B cell (primary cell): Measurements from ENCODE around the gene FBXL14. TPM values are rescaled to one million over a fixed set of nuclear protein-coding genes. Genes with fewer than 3 reads are reported as not detected.

Experiments used
- ATAC-seq: fragments of 200-7000 bp; cut with Tn5 transposase; one replicate; pipeline ENCODE4 v1.10.0; 2021; ENCODE audit warnings: low read depth, mild to moderate bottlenecking, moderate number of reproducible peaks, moderate library complexity
- CTCF ChIA-PET: fragments of 350-600 bp; sonication (Branson Sonifier 250); formaldehyde crosslinking; loops from one replicate; lab custom pipeline; 2021; ENCODE audit warnings: antibody characterized with exemption, inconsistent platforms; lab: Charles Lee
- POLR2A ChIA-PET: fragments of 350-600 bp; sonication (Branson Sonifier 250); formaldehyde crosslinking; loops from one replicate; lab custom pipeline; 2021; ENCODE audit warnings: antibody characterized with exemption; lab: Charles Lee
- DNase-seq: peaks from one replicate; pipeline ENCODE4 v3.0.0; 2013
- H2AFZ ChIP-seq: 2 replicates; pipeline ENCODE4 v1.6.1; 2012; ENCODE audit warnings: mild to moderate bottlenecking, low read depth, low read length; ENCODE audit not compliant: insufficient read depth, poor library complexity, severe bottlenecking
- H3K27ac ChIP-seq, 2 donors: 1 replicate in 1 of 2; 2 replicates in 1 of 2; pipeline ENCODE4 v1.5.1; 2012 to 2013; ENCODE audit warnings: low read length in 2 of 2, mild to moderate bottlenecking in 2 of 2, moderate library complexity in 1 of 2
- H3K27me3 ChIP-seq, 4 experiments: fragments of 200-600 bp in 1 of 4; sonication (generic) in 1 of 4; replicated peaks in 1 of 4; 1 replicate in 2 of 4; 2 replicates in 2 of 4; pipeline versions ENCODE4 v1.6.1 to v1.7.0; 2013 to 2016; ENCODE audit warnings: low read length in 3 of 4, mild to moderate bottlenecking in 2 of 4, mixed read lengths in 1 of 4, moderate library complexity in 1 of 4; ENCODE audit not compliant: insufficient read depth in 4 of 4, control insufficient read depth in 3 of 4; ENCODE audit errors: control extremely low read depth in 1 of 4
- H3K36me3 ChIP-seq, 2 experiments: replicated peaks in 1 of 2; 1 replicate in 1 of 2; 2 replicates in 1 of 2; pipeline versions ENCODE4 v1.6.1 to v1.7.1; 2013; ENCODE audit warnings: low read length in 1 of 2; ENCODE audit not compliant: insufficient read depth in 2 of 2, control insufficient read depth in 1 of 2; ENCODE audit errors: control extremely low read depth in 1 of 2, extremely low read depth in 1 of 2
- H3K4me1 ChIP-seq, 2 donors: fragments of 200-600 bp in 1 of 2; sonication (generic) in 1 of 2; 1 replicate in 1 of 2; 2 replicates in 1 of 2; pipeline versions ENCODE4 v1.5.1 to v1.6.1; 2013 to 2017; ENCODE audit warnings: low read length in 2 of 2; ENCODE audit not compliant: control insufficient read depth in 2 of 2, insufficient read depth in 2 of 2
- H3K4me2 ChIP-seq: replicated peaks from 2 replicates; pipeline ENCODE3; 2012; ENCODE audit warnings: mild to moderate bottlenecking, low read depth, low read length; ENCODE audit not compliant: poor library complexity, severe bottlenecking
- H3K4me3 ChIP-seq, 5 experiments: fragments of 200-600 bp in 1 of 5; sonication (generic) in 1 of 5; 1 replicate in 3 of 5; 2 replicates in 2 of 5; pipeline versions ENCODE4 v1.5.1 to v1.7.0; 2011 to 2016; ENCODE audit warnings: low read length in 4 of 5, mild to moderate bottlenecking in 4 of 5, low read depth in 2 of 5, control low read depth in 1 of 5, moderate library complexity in 1 of 5; ENCODE audit not compliant: insufficient read depth in 1 of 5; ENCODE audit errors: control extremely low read depth in 1 of 5, extremely low read depth in 1 of 5
- H3K79me2 ChIP-seq: fragments of 200-600 bp; sonication (generic); one replicate; pipeline ENCODE4 v1.6.0; 2016; ENCODE audit warnings: low read length; ENCODE audit not compliant: control insufficient read depth, insufficient read depth
- H3K9ac ChIP-seq: fragments of 200-600 bp; sonication (generic); 2 replicates; pipeline ENCODE4 v1.6.1; 2017; ENCODE audit warnings: mild to moderate bottlenecking, low read length, moderate library complexity
- H3K9me3 ChIP-seq, 3 donors: one replicate each; pipeline versions ENCODE4 v1.6.1 to v1.7.1; 2013; ENCODE audit warnings: low read length in 2 of 3; ENCODE audit not compliant: control insufficient read depth in 2 of 3, insufficient read depth in 1 of 3; ENCODE audit errors: control extremely low read depth in 1 of 3
- H4K20me1 ChIP-seq: 2 replicates; pipeline ENCODE4 v1.6.0; 2012; ENCODE audit warnings: mild to moderate bottlenecking, low read length; ENCODE audit not compliant: insufficient read depth, control insufficient read depth, poor library complexity, severe bottlenecking
- H3K27ac Mint-ChIP-seq: one replicate; pipeline ENCODE4 v1.8.0; 2021; ENCODE audit warnings: mixed read lengths
- H3K27me3 Mint-ChIP-seq: one replicate; pipeline ENCODE4 v1.8.0; 2021; ENCODE audit warnings: mixed read lengths
- H3K4me1 Mint-ChIP-seq: one replicate; pipeline ENCODE4 v1.8.0; 2021; ENCODE audit warnings: mixed read lengths
- H3K4me3 Mint-ChIP-seq: one replicate; pipeline ENCODE4 v1.8.0; 2021; ENCODE audit warnings: mixed read lengths
- H3K9me3 Mint-ChIP-seq: one replicate; pipeline ENCODE4 v1.8.0; 2022; ENCODE audit warnings: mixed read lengths; ENCODE audit not compliant: insufficient read depth
- CTCF ChIP-seq: fragments of 200-600 bp; IDR thresholded peaks from one replicate; pipeline ENCODE4 v1.8.0; 2022; ENCODE audit warnings: antibody characterized with exemption, mild to moderate bottlenecking
- EZH2 ChIP-seq: IDR thresholded peaks from 2 replicates; pipeline ENCODE4 v1.6.1; 2012; ENCODE audit warnings: borderline replicate concordance, low read depth, mild to moderate bottlenecking, moderate library complexity, low read length; ENCODE audit not compliant: insufficient read depth, poor library complexity, severe bottlenecking
- WGBS: methylation state at CpG from one replicate; pipeline ENCODE4 v1.1.5; 2013; ENCODE audit warnings: missing lambda C conversion rate; ENCODE audit not compliant: insufficient coverage; 5-methylcytosine and 5-hydroxymethylcytosine counted together
- intact Hi-C: fragments of 100-400 bp; cut with micrococcal nuclease; formaldehyde crosslinking; loops from one replicate; pipeline ENCODE4 v1.10.0; 2022
- polyA plus RNA-seq: library from polyadenylated mRNA; depleted of rRNA; stranded (reverse); fragments of >200 nt; gene quantifications from 2 replicates; pipeline ENCODE4 v1.2.3, GENCODE V29; 2012
- total RNA-seq, 2 donors: library from RNA; stranded (reverse); fragments of 120-200 nt in 1 of 2; gene quantifications; 1 replicate in 1 of 2; 2 replicates in 1 of 2; pipeline versions ENCODE4 v1.2.3 to v1.2.4, GENCODE V29; 2013 to 2022

FBXL14 gene
- total and polyA plus RNA-seq, 2 donors (not counting 1 experiment from before 2014, with no cell fraction given), result 21.6 to 37.3 TPM

- no peak overlapping the region for H3K27ac ChIP-seq
- no peak overlapping the region for H3K4me3 ChIP-seq
- no peak overlapping the region for H3K9ac ChIP-seq
- DNase-seq (no peak), ATAC-seq (peak; percentile 14)
- peaks cover 8 to 9% of the 10 kb centered on the region in 2 donors for H3K4me1 ChIP-seq
- WGBS, result 25% methylated on average over 6 of the region's 10 CpGs
- TF ChIP-seq EZH2 (no peak), CTCF (no peak)
- H3K9me3 ChIP-seq, result peaks cover 0 to 11% (median 0%) of the 10 kb centered on the region in 3 donors
- no peaks in the 10 kb centered on the region for H3K36me3 ChIP-seq
- ChIA-PET POLR2A (interaction anchor here (0.7 kb wide), 1 partner anchor 294 kb away, joined by 12 read pairs; no protein-coding TSS in a partner anchor), CTCF (no interaction called here)
- Mint-ChIP-seq H3K27ac (no peak overlapping the region), H3K27me3 (peaks cover 47% of the 10 kb centered on the region), H3K9me3 (no peaks in the 10 kb centered on the region), H3K4me3 (peak overlapping the region; percentile 15), H3K4me1 (peaks cover 16% of the 10 kb centered on the region)
- H3K4me2 ChIP-seq, result no peak overlapping the region
- intact Hi-C loops, result no loop called here
- no peaks in the 10 kb centered on the region for H3K79me2 ChIP-seq
- peaks cover 0 to 32% (median 22%) of the 10 kb centered on the region in 4 experiments for H3K27me3 ChIP-seq
- no peaks in the 10 kb centered on the region for H4K20me1 ChIP-seq
- no peak overlapping the region for H2AFZ ChIP-seq
These were observed 68.5 kb downstream of the FBXL14 start for GRCh38 chr12:1525858-1526257.

DNA sequence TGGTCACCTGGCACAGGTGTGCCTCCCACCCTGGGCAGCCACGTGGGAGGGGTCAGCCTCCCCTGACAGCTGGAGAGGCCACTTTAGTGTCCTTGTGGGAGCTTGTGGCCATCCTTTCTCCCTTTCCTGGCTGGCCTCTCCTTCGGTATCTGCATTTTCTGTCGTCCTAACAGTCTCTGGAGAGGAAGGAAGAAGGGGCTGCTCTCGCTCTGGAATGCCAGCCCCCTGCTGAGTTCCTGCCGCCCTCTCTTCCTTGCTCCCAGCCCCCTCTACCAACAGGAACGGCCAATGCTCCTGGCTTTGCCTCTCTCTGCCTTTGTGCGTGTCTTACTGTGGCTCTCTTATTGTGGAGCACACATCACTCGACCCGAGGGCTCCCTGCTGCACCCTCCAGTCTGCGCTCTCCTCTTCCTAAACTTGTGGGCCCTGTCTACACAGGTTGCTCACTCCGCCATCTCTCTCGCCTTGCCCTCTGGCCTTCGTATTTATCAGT is 70.8 kb downstream of the FBXL14 start:
- no peaks in the 10 kb centered on the region for H3K36me3 ChIP-seq
- H3K4me2 ChIP-seq, result no peak overlapping the region
- 67% methylated on average over 10 of the region's 13 CpGs for WGBS
- H3K27ac ChIP-seq, result no peak overlapping the region
- peaks cover 0 to 25% (median 14%) of the 10 kb centered on the region in 4 experiments for H3K27me3 ChIP-seq
- Mint-ChIP-seq H3K9me3 (no peaks in the 10 kb centered on the region), H3K27me3 (peaks cover 46% of the 10 kb centered on the region), H3K27ac (no peak overlapping the region), H3K4me1 (peaks cover 12% of the 10 kb centered on the region), H3K4me3 (no peak overlapping the region)
- CTCF ChIA-PET, result no interaction called here
- H2AFZ ChIP-seq, result no peak overlapping the region
- TF ChIP-seq CTCF, result no peak
- TF ChIP-seq EZH2, result no peak
- H3K4me3 ChIP-seq, result no peak overlapping the region
- DNase-seq, result no peak
- H4K20me1 ChIP-seq, result no peaks in the 10 kb centered on the region
- POLR2A ChIA-PET, result no interaction called here
- peaks cover 0 to 11% (median 0%) of the 10 kb centered on the region in 3 donors for H3K9me3 ChIP-seq
- no peak overlapping the region for H3K9ac ChIP-seq
- H3K4me1 ChIP-seq, result peaks cover 0 to 6% of the 10 kb centered on the region in 2 donors
- H3K79me2 ChIP-seq, result no peaks in the 10 kb centered on the region
- intact Hi-C loops, result no loop called here
- no peak for ATAC-seq
